ENCODE measurements around the gene KCNH2.

KCNH2 gene

DNA sequence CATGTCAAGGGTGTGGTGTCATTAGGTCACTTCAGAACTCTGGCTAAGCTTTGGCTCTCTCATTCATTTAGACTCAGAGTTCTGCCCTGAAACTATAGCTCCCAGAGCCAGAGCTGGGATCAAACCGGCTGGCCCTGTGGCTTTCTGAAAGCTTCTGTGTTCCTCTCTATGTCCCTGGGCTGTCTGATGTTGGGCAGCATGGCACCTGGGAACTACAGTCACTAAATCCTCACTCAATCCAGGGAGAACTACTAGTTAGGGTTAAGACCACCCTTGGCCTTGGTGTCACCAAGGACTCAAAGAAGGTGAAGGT is 32.9 kb upstream of the KCNH2 start:
- no peak for DNase-seq

DNA sequence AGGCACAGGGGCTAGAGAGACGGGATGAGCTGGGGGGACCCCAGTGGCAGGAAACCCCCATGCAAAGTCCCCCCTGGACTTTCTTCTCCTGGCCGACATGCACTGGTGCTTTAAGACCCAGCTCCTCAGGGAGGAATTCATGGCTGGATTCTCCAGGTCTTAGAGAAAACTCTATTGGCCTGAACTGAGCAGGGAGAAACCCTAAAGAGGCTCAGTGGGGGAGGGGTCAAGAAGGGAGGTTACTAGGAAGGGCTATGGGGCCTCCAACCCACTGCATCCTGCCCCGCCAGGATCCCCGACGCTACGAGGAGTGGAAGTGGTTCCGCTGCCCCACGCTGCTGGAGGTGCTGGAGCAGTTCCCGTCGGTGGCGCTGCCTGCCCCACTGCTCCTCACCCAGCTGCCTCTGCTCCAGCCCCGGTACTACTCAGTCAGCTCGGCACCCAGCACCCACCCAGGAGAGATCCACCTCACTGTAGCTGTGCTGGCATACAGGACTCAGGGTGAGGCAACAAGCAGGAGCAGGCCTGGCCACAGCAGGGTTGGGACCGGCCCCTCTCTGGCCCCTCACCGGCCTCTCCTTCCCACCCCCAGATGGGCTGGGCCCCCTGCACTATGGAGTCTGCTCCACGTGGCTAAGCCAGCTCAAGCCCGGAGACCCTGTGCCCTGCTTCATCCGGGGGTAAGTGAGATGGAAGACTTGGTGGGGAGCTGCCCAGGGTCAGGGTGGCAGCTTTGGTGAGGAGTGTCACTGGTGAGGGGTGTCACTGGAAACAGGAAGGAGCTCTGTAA is 32.4 kb upstream of the KCNH2 start:
- DNase-seq: no peak

DNA sequence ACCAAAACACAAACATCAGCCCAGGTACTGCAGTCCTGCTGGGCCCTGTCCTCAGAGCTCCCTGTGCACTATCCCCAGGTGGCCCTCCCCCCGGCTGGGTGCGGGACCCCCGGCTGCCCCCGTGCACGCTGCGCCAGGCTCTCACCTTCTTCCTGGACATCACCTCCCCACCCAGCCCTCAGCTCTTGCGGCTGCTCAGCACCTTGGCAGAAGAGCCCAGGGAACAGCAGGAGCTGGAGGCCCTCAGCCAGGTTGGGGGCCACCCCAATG is 31.9 kb upstream of the KCNH2 start:
- no peak for DNase-seq

DNA sequence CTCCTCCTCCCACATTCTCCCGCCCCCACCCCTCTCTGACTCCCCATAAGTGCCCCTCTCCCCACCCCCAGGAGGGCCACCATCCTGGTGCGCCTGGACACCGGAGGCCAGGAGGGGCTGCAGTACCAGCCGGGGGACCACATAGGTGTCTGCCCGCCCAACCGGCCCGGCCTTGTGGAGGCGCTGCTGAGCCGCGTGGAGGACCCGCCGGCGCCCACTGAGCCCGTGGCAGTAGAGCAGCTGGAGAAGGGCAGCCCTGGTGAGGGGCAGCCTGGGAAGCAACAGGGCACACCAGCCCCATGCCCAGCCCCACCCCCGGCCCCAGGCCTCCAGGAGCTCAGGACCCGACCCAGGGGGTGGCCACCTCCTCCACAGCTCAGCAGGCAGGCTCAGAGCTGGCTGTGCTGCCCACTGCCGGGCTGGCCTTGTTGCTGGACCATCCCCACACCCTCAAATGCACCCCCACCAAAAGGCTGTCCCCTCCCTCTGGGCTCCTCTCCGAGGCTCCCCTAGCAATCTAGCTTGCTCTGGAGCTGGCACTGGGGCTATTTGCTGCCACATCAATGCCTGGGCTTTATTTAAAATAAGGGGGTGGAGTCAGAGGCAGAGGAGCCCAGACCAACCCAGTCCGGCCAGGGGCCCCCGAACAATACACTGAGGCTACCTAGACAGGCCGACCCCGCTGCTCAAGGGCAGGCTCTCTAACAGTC is 31.4 kb upstream of the KCNH2 start:
- no peak for DNase-seq

DNA sequence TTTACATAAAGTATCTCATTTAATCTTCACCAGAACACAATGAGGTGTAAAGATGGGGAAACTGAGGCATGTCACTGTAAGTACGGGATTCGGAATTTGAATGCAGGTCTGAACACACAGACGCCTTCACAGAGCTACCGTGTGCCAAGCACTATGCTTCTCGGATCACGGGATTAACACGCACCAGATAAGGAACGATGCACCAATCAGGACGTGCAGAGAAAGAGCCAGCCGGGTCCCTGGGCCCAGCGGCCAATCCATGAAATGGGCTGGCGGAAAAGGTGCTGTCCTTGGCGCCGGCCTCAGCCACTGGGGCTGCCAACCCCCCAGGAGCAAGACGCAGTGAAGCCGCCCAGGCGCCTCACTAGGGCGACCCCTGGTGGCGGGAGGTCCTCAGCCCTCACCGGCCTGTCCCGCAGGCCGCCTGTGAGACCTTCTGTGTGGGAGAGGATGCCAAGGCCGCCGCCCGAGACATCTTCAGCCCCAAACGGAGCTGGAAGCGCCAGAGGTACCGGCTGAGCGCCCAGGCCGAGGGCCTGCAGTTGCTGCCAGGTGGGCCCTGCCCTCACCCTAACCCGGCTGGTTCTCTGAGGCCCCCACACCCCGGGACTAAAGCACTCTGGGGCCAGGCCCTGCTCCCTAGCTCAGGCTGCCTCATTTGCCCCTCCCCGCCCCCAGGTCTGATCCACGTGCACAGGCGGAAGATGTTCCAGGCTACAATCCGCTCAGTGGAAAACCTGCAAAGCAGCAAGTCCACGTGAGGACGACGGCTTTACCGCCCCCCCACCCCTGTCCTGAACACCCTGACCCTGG is 30.6 kb upstream of the KCNH2 start:
- no peak for DNase-seq

DNA sequence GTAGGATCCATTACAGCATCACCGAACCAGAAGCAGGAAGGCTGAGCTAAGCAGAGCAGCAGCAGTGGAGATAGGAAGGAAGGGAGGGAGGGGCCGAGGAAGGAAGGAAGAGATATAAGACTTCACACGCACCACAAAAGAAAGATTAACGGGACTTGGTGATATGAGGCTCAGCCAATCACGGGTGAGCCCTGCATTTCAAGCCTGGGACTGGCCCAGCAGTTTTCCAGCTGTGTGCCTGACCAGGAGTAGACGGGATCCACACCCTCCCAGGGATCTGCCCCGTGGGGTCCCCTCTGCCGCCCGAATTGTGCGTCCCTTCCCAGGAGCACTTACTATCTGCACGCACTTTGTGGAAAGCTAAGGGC is 30.0 kb upstream of the KCNH2 start:
- DNase-seq: no peak

DNA sequence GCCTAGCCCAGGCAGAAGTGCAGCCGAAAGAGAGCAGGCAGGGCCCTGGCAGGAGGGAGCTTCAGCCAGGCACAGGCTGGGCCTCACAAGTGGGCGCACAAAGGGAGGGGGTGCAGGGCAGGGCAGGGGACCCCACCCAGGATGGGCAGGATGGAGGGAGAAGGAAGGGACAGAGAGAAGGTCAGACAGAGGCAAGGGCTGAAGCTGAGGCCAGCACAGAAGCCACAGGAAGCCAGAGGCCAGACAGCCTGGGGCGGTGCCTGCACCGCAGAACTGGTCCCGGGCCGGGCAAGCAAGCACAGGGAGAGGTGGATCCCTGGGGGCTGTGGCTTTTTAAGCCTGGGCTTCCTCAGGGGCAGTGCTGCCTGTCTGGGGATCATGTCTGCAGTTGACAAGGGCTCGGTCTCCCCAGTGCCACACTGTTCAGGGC is 29.4 kb upstream of the KCNH2 start:
- DNase-seq: no peak

DNA sequence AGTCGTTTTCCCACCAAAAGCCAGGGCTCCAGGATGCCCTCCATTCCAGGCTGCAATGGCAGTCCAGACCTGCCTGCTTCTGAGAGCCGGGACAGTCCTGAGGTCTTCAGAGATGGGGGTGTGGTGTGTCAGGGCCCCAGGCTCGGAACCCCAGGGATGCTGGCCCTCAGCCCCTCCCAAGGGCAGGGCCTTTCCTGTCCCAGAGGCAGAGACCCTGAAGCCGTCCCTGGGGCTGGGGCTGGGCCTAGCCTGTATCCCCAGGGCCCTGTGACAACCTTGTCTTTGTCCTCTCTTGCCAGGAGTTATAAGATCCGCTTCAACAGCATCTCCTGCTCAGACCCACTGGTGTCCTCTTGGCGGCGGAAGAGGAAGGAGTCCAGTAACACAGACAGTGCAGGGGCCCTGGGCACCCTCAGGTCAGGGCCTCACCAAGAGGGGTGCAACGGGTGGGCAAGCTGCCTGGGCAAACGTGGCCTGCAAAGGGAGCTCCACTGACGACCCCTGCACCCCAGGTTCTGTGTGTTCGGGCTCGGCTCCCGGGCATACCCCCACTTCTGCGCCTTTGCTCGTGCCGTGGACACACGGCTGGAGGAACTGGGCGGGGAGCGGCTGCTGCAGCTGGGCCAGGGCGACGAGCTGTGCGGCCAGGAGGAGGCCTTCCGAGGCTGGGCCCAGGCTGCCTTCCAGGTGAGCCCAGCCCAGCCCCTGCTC is 28.6 kb upstream of the KCNH2 start:
- no peak for DNase-seq

DNA sequence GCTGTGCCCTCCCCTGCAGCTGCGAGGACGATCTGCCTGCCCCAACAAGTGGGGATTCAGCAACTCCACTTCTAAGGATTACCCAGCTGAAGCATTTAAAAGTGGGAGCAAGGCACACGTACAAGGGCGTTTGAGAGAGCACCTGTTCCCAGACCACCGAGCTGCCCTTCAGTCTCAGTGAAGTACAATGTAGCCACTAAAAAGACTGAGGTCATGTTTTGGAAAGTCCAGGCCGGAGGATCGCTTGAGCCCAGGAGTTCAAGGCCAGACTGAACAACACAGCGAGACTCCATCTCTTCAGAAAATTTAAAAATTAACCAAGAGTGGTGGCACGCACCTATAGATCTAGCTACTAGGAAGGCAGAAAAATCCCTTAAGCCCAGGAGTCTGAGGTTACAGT is 27.4 kb upstream of the KCNH2 start:
- no peak for DNase-seq

DNA sequence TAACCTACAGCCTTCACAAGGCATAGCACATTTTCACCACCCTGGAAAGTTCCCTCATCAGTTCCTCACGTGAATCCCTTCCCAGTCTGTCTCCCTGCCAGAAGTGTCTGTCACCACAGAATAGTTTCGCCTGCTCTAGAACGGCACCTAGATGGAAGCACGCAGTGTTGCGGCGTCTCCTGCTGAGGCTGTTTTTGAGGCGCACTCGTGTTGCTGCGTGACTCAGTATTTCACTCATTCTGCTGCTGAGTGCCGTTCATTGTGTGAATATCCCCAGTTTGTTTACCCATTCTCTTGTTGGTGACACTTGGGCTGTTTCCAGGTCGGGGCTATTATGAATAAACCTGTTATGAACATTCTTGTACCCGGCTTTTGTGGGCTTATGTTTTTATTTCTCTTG is 25.5 kb upstream of the KCNH2 start:
- no peak for DNase-seq

DNA sequence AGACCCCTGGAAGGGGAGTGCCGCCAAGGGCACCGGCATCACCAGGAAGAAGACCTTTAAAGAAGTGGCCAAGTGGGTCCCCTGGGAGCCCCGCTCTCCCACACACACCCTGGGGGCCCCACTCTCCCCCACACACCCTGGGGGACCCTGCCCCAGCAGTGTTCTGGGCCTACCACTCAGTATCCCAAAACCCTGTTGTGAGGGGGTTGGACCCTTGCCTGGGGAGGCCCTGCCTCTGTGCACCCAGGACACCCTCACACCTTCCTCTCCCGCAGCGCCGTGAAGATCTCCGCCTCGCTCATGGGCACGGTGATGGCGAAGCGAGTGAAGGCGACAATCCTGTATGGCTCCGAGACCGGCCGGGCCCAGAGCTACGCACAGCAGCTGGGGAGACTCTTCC is 23.4 kb upstream of the KCNH2 start:
- no peak for DNase-seq

DNA sequence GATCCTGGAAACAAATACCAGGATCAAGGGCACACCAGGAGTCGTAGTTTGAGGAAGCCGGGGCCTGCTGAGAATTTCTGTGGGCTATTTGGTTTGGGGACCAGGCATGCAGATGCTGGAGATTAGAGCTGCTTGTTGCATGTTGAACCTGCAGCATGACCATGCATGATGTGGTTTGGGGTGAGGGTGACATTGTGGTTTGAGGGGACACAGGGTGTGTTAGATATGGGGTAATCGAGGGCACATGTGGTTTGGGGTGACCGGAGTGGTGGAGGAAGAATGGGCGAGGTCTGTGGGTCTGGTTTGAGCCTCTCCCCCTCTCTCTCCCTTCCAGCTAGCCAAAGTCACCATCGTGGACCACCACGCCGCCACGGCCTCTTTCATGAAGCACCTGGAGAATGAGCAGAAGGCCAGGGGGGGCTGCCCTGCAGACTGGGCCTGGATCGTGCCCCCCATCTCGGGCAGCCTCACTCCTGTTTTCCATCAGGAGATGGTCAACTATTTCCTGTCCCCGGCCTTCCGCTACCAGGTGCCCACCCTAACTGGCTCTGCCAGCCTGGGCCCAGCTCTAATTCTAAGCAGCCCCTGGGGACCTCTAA is 22.9 kb upstream of the KCNH2 start:
- no peak for DNase-seq

DNA sequence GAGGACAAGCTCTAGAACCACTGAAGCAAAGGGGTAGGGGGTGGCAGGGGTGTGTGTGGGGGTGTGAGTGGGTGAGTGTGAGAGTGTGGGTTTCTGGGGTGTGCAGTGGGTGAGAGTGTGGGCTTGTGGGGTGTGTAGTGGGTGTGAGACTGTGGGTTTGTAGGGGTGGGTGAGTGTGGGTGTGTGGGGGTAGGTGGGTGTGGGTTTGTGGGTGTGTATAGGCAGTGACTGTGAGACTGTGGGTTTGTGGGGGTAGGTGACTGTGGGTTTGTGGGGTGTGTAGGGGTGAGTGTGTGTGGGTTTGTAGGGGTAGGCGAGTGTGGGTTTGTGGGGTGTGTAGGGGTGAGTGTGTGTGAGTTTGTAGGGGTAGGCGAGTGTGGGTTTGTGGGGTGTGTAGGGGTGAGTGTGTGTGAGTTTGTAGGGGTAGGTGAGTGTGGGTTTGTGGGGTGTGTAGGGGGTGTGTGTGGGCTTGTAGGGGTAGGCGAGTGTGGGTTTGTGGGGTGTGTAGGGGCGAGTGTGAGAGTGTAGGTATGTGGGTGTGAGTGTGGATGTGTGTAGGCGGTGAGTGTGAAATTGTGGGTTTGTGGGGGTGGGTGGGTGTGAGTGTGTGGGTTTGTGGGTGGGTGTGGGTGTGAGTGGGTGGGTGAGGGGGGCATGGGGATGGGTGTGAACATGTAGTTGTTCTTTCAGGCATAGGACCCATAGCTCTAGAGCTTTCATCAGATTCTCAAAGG is 21.5 kb upstream of the KCNH2 start:
- no peak for DNase-seq

DNA sequence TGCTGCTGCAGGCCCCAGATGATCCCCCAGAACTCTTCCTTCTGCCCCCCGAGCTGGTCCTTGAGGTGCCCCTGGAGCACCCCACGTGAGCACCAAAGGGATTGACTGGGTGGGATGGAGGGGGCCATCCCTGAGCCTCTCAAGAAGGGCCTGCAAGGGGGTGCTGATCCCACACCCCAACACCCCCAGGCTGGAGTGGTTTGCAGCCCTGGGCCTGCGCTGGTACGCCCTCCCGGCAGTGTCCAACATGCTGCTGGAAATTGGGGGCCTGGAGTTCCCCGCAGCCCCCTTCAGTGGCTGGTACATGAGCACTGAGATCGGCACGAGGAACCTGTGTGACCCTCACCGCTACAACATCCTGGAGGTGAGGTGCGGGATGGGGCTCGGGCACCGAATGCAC is 20.9 kb upstream of the KCNH2 start:
- no peak for DNase-seq

DNA sequence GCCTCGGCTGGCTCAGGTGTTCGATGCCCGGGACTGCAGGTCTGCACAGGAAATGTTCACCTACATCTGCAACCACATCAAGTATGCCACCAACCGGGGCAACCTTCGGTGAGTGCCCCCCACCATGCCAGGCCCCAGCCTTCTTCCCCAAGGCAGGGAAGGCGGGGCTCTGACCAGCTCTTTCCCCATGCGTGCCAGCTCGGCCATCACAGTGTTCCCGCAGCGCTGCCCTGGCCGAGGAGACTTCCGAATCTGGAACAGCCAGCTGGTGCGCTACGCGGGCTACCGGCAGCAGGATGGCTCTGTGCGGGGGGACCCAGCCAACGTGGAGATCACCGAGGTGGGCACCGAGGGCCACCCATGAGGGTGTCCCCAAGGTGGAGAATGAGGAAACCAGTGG is 20.2 kb upstream of the KCNH2 start:
- DNase-seq: no peak

DNA sequence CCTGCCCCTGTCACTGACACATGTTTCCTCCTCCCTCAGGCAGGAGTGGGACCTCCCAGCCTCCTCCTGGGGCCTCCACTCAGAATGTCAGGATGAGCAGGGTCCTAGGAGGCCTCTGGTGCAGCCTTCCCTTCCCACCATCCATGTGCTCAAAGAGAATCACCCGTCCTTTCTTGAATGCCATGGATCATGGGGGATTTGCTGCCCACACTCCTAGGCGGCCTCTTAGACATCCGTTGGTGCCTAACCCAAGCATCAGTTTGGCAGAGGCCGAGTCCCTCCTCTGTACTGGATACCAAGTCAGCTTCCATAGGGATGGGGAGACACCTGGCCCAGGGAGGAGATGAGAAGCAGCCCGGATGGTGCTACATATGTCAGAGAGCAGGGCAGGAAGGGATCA is 19.7 kb upstream of the KCNH2 start:
- no peak for DNase-seq

DNA sequence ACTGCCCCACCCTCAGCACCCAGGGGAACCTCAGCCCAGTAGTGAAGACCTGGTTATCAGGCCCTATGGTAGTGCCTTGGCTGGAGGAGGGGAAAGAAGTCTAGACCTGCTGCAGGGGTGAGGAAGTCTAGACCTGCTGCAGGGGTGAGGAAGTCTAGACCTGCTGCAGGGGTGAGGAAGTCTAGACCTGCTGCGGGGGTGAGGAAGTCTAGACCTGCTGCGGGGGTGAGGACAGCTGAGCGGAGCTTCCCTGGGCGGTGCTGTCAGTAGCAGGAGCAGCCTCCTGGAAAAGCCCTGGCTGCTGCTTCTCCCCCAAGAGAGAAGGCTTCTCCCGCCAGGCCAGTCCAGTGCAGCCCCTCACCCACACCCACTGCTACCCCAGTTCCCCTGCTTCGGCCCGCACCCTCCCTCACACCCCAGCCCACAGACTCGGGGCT is 19.0 kb upstream of the KCNH2 start:
- DNase-seq: no peak

DNA sequence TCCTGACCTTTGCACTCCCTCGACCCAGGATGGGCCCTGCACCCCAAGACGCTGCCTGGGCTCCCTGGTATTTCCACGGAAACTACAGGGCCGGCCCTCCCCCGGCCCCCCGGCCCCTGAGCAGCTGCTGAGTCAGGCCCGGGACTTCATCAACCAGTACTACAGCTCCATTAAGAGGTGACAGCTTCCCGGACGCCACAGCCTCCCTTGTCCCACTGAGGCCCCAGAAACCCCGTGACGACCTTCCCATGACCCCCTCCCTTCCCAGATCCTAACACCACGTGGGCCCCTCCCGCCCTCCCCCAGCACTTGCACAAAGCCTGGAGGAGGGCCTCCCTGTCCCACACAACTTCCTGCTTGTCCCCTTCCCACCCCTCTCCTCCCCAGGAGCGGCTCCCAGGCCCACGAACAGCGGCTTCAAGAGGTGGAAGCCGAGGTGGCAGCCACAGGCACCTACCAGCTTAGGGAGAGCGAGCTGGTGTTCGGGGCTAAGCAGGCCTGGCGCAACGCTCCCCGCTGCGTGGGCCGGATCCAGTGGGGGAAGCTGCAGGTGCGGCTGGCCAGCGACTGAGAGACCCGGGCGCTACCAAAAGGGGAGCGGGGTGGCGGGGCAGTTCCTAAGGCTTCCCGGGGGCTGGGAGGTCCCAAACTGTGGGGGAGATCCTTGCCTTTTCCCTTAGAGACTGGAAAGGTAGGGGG is 18.4 kb upstream of the KCNH2 start:
- no peak for DNase-seq

DNA sequence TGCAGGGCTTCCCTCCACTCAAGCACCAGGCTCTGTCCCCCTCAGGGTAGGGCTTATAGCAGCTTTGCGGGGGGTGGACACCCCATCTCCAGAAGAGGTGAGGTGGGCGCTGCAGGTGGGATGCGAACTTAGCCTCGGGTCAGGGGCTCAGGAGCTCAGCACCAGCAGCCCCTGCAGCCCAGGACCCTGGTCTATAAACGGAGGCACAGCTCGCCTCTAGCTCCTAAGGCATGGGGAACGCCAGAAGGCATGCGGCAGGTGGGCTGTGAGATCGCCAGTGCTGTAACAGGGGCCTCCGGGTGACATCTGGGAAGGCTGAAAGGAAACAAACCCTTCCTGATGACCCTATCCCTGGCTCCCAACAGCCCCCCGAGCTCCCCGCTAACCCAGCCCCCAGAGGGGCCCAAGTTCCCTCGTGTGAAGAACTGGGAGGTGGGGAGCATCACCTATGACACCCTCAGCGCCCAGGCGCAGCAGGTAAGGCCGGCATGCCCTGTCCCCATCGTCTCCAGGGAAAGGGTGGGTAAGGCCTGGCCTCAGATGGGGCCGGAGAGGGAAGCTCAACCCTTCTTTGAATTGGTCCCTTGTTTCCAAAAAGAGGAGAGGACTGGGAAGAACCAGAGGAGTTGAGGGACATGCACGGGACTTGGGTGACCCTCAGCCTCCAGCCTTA is 16.9 kb upstream of the KCNH2 start:
- DNase-seq: no peak

DNA sequence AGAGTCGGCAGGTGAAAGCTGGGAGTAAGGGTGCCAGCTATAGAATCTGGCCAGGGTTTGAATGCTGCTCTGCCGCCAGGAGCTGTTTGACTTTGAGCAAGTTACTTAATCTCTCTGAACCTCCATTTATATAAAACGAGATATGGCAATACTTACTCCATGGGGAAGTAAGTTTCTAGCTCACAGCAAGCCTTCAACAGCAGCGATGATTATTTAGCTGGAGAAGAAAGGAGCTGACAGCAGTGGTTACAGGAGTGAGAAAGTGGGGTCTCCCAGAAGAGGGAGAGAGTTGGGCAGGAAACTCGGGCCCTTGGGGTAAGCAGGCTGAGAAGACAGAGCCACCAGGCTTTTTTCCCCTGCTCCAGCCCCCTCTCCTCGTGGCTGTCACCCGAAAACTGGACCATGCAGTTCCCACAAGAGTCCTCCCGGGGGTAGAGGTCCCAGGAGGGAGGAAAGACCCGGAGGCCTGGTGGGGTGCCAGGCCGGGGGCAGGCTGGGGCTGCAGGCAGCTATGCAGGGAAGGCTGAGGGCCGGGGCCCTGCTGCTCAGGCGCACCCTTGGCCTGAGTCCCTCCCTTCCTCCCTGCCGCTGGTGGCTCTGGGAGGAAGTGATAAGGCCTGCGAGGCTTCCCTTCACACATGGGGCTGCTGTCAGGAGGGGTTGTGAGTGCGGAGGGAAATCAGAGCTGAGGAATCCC is 16.2 kb upstream of the KCNH2 start:
- no peak for DNase-seq

DNA sequence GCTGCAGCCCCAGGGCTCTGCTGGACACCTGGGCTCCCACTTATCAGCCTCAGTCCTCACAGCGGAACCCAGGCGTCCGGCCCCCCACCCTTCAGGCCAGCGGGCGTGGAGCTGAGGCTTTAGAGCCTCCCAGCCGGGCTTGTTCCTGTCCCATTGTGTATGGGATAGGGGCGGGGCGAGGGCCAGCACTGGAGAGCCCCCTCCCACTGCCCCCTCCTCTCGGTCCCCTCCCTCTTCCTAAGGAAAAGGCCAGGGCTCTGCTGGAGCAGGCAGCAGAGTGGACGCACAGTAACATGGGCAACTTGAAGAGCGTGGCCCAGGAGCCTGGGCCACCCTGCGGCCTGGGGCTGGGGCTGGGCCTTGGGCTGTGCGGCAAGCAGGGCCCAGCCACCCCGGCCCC is 15.4 kb upstream of the KCNH2 start:
- no peak for DNase-seq

All from NCI-H510A treated with DMSO at 0.1 percent for 48 hours (cell line).